Ascending aorta (tissue), 2 donors: Measurements from ENCODE around the gene SPON1. TPM values are rescaled to one million over a fixed set of nuclear protein-coding genes. Genes with fewer than 3 reads are reported as not detected.

Experiments used
- DNase-seq, 2 donors: peaks; one replicate each; pipeline ENCODE4 v3.0.0-alpha.2; 2019; ENCODE audit warnings: low spot score in 2 of 2
- H3K27ac ChIP-seq, 2 donors: fragments of 200-600 bp; sonication (generic); one replicate each; pipeline ENCODE4 v1.5.1; 2016 to 2017; ENCODE audit warnings: mild to moderate bottlenecking in 1 of 2
- H3K27me3 ChIP-seq: fragments of 200-600 bp; sonication (generic); one replicate; pipeline ENCODE4 v1.5.1; 2017
- H3K36me3 ChIP-seq, 2 donors: fragments of 200-600 bp; sonication (generic); one replicate each; pipeline ENCODE4 v1.5.1; 2016
- H3K4me1 ChIP-seq, 2 donors: fragments of 200-600 bp; sonication (generic); one replicate each; pipeline ENCODE4 v1.5.1; 2016 to 2017; ENCODE audit warnings: mild to moderate bottlenecking in 1 of 2
- H3K4me3 ChIP-seq, 2 donors: fragments of 200-600 bp; sonication (generic); one replicate each; pipeline ENCODE4 v1.5.1; 2016 to 2017; ENCODE audit warnings: mild to moderate bottlenecking in 1 of 2
- H3K9me3 ChIP-seq, 2 donors: fragments of 200-600 bp; sonication (generic); one replicate each; pipeline ENCODE4 v1.5.1; 2016
- intact Hi-C: fragments of 100-400 bp; cut with DNase I; formaldehyde crosslinking; loops from one replicate; pipeline ENCODE4 v1.15.1; 2023
- total RNA-seq: library from RNA; depleted of rRNA; stranded (reverse); fragments of >200 nt; gene quantifications from one replicate; pipeline ENCODE4 v1.1.0, GENCODE V29; 2016
- TF ChIP-seq, protein P1 (sequence below), 3 experiments: fragments of 200-600 bp in 2 of 3; fragments of 450-650 bp in 1 of 3; sonication (generic) in 2 of 3; IDR thresholded peaks; one replicate each; pipeline ENCODE4 v1.5.1; 2016 to 2019; ENCODE audit warnings: antibody characterized with exemption in 3 of 3, mild to moderate bottlenecking in 1 of 3, moderate library complexity in 1 of 3

SPON1 gene
- total RNA-seq, 1 donor from 2014 or later: 37.8 TPM

DNA sequence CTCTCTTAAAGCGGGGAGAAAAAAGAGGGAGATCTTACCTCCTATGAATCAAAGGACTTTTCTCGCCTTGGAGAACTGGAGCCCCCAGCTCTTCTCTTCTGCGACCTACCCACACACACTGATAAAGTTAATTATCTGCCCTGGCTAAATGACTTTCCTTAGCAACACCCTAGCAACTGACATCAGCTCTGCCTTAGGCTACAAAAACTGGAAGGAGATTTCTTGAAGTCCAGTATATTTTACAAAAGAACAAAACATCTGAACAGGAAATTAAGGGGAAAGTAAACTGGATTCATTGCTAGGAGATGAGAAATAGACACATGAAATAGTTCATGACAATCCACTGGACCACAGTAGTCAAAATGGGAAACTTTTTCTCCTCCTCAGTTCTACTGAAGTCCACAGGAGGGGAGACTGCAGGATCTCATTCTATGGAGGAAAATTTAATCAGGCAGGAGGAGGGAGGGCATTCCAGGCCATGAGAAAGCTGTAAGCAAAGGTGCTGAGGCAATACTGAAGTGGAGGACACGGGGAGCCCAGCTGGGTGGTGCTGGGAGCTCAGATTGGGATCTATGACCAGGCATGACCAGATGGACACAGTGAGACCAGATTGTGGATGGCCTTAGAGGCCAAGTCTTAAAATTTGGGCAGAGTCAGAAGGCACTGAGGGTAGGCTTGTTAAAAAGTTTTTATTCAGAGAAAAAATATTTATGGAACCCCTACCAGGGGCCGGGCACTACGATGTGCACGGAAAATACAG lies 3.7 kb upstream of the SPON1 start:
- peaks cover 7% of the 10 kb centered on the region for H3K27me3 ChIP-seq
- no peak overlapping the region for H3K27ac ChIP-seq
- TF ChIP-seq, protein P1, sequence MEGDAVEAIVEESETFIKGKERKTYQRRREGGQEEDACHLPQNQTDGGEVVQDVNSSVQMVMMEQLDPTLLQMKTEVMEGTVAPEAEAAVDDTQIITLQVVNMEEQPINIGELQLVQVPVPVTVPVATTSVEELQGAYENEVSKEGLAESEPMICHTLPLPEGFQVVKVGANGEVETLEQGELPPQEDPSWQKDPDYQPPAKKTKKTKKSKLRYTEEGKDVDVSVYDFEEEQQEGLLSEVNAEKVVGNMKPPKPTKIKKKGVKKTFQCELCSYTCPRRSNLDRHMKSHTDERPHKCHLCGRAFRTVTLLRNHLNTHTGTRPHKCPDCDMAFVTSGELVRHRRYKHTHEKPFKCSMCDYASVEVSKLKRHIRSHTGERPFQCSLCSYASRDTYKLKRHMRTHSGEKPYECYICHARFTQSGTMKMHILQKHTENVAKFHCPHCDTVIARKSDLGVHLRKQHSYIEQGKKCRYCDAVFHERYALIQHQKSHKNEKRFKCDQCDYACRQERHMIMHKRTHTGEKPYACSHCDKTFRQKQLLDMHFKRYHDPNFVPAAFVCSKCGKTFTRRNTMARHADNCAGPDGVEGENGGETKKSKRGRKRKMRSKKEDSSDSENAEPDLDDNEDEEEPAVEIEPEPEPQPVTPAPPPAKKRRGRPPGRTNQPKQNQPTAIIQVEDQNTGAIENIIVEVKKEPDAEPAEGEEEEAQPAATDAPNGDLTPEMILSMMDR (IDR thresholded peaks at IDR 0.05): no peak
- no peaks in the 10 kb centered on the region for H3K9me3 ChIP-seq
- H3K4me1 ChIP-seq: peaks cover 0 to 7% of the 10 kb centered on the region in 2 donors
- intact Hi-C loops: no loop called here
- H3K4me3 ChIP-seq: no peak overlapping the region
- H3K36me3 ChIP-seq: no peaks in the 10 kb centered on the region
- DNase-seq: no peak

DNA sequence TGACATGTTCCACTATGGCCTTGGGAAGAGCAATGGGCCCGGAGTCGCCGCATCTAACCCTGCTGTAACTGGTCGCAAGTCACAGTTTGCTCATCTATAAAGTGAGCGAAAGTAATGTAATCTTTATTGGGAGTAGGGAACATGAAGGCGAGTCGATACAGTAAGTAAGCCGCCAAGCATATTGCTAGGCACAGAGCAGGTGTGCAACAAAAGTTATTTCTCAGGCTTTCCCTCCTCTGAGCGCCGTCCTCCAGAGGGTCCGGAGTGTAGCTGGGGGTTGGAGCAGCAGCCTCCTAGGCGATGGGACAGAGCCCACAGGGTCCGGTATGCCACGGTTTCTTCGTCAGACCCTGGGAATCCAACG lies 343 bp upstream of the SPON1 start:
- H3K27ac ChIP-seq: peak overlapping the region in 1 of 2 donors; percentile 48

DNA sequence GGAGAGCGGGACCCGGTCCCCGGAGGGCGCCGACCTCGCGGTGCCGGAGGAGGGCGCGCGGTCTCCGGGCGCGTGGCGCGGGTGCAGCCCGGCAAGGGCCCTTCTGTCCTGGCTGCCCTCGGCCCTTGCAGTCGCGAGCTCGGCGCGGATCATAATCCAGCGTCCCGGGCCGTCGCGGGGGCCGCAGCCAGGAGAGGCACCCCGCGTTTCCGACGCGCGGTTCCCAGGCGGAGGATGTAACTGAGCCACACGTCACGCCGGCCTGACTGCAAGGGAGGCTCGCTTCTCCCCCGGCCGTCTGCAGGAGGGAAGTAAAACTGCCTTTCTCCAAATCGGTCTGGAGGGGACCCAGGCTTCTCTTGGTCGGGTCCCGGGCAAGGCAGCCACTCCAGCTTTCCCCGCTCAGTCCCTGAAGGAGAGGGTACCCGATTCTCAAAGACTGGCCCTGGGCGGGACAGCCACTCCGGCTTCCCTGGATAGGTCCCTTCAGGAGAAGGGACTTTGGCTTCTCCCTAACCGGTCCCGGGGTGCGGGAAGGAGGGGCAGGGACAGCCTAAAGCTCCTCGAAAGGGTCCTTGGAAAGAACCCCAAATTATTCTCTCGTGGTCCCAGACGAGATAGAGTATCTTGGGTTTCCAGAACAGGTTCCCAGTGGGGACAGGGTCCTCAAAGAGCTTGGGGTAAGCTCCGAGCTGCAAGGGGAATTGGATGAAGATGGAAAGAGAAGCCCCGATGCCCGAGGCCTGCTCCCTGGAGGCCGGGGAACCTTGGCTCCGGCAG lies 836 bp downstream of the SPON1 start:
- Histone ChIP-seq H3K27me3 (no peaks in the 10 kb centered on the region), H3K36me3 (no peaks in the 10 kb centered on the region), H3K4me3 (peak overlapping the region; percentile 54 to 69), H3K9me3 (no peaks in the 10 kb centered on the region), H3K27ac (peak overlapping the region; percentile 44 to 48), H3K4me1 (peaks cover 0 to 7% of the 10 kb centered on the region in 2 donors)
- DNase-seq: peak in 1 of 2 donors; percentile 69
- TF ChIP-seq, protein P1 (IDR thresholded peaks at IDR 0.05): no peak
- intact Hi-C loops: loop anchor here (5.0 kb wide), 1 partner anchor 69 kb away; no protein-coding TSS in a partner anchor

More for the DNA sequence above, 343 bp upstream of the SPON1 start:
- no peak for DNase-seq
- TF ChIP-seq, protein P1 (IDR thresholded peaks at IDR 0.05): no peak
- intact Hi-C loops: loop anchor here (5.0 kb wide), 1 partner anchor 70 kb away; no protein-coding TSS in a partner anchor
- Histone ChIP-seq H3K4me1 (peaks cover 0 to 7% of the 10 kb centered on the region in 2 donors), H3K9me3 (no peaks in the 10 kb centered on the region), H3K4me3 (peak overlapping the region; percentile 54 to 69), H3K27me3 (no peaks in the 10 kb centered on the region), H3K36me3 (no peaks in the 10 kb centered on the region)

DNA sequence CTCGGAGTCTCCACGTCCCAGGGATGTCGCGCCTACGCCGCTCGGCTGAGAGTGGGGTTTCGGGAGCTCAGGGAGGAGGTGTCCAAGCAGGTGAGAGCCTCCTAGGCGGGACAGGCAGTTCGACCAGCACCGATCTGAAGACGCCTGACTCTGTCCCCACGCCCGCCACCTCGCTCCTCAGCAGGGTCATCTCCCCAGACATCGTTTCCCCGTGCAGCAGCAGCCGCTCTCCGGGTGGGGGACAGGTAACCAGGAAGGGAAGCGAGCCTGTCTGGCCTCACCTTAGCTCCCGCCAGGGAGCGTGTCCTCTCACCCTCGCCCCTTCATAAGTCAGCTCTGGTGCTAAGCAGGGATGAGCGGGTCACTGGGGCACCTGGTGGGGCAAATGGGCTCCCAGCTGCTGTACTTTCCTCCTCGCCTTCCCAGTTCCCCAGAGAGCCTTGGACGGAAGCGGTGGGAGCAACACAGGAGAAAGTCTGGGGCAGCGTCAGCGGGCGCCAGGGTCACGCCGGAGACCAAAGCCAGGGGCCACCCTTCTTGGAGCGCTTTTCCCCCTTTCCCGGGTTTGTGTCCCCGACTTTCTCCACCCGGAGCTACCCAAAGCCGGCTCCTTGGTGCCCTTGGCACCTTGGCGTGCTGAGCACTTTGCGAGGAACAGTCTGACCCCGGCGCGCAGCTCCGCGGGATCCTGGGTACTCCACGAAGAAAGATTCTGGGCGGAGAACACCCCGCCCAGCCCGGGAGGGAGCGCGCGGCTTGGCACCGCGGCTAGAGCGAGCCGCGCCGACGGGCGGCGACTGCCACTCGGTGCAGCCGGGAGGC lies 1.6 kb downstream of the SPON1 start:
- Histone ChIP-seq H3K4me1 (peaks cover 0 to 7% of the 10 kb centered on the region in 2 donors), H3K4me3 (peak overlapping the region; percentile 54 to 69), H3K27me3 (no peaks in the 10 kb centered on the region), H3K9me3 (no peaks in the 10 kb centered on the region), H3K27ac (peak overlapping the region in 1 of 2 donors; percentile 48), H3K36me3 (no peaks in the 10 kb centered on the region)
- TF ChIP-seq, protein P1 (IDR thresholded peaks at IDR 0.05): peak in 1 of 3 experiments; percentile 30
- no peak for DNase-seq
- intact Hi-C loops: loop anchor here (5.0 kb wide), 1 partner anchor 68 kb away; no protein-coding TSS in a partner anchor

DNA sequence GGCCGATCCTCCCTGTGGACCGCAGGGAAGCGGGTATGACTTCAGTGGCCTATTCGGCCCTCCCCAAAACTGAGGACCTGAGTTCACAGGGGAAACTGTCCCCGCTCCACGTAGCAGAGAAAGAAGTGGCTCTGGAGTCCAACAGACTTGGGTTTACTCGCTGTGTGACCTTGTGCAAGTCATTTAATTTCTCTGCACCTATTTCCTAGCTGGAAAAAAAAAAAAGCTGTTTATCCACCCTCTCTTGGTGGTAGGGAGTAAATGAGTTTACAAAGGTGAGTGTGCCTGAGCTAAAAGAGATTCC lies 2.2 kb downstream of the SPON1 start:
- Histone ChIP-seq H3K9me3 (no peaks in the 10 kb centered on the region), H3K36me3 (no peaks in the 10 kb centered on the region), H3K27me3 (no peaks in the 10 kb centered on the region), H3K4me1 (peaks cover 0 to 7% of the 10 kb centered on the region in 2 donors), H3K27ac (no peak overlapping the region), H3K4me3 (peak overlapping the region; percentile 54 to 69)
- TF ChIP-seq, protein P1 (IDR thresholded peaks at IDR 0.05): no peak
- intact Hi-C loops: loop anchor here (5.0 kb wide), 1 partner anchor 68 kb away; no protein-coding TSS in a partner anchor
- DNase-seq: no peak
